DMS79 treated with DMSO at 0.1 percent for 48 hours (cell line): ENCODE measurements around the gene MINDY4.
"Not testable (repeated sequence)": the region's sequence is repeated elsewhere in the genome, so short reads cannot be mapped to it uniquely, and the experiment has no call there.

Experiments used
- DNase-seq: peaks from one replicate; lab custom pipeline; 2025; lab: John Stamatoyannopoulos, UW

The MINDY4 gene

GRCh38 chr7:30804078-30804661, 33.0 kb downstream of the MINDY4 start:
- no peak for DNase-seq

GRCh38 chr7:30805081-30805691, 34.0 kb downstream of the MINDY4 start:
- no peak for DNase-seq

- DNase-seq, result no peak
These were observed 34.7 kb downstream of the MINDY4 start for GRCh38 chr7:30805931-30806330.

- not testable (repeated sequence) for DNase-seq
These were observed 36.3 kb downstream of the MINDY4 start for GRCh38 chr7:30807477-30807876.

- DNase-seq, result not testable (repeated sequence)
These were observed 36.7 kb downstream of the MINDY4 start for GRCh38 chr7:30807941-30808340.

- no peak for DNase-seq
These were observed 39.8 kb downstream of the MINDY4 start for GRCh38 chr7:30810986-30811385.

- no peak for DNase-seq
These were observed 41.5 kb downstream of the MINDY4 start for GRCh38 chr7:30812676-30813075.

GRCh38 chr7:30813466-30813865, 42.2 kb downstream of the MINDY4 start:
- no peak for DNase-seq

- DNase-seq, result peak; percentile 38
These were observed 43.6 kb downstream of the MINDY4 start for GRCh38 chr7:30814700-30815387.

GRCh38 chr7:30815388-30815854, 44.2 kb downstream of the MINDY4 start:
- no peak for DNase-seq

- no peak for DNase-seq
These were observed 44.9 kb downstream of the MINDY4 start for GRCh38 chr7:30815951-30816644.

GRCh38 chr7:30816645-30817370, 45.6 kb downstream of the MINDY4 start:
- peak; percentile 44 for DNase-seq

GRCh38 chr7:30817371-30817767, 46.2 kb downstream of the MINDY4 start:
- no peak for DNase-seq

GRCh38 chr7:30824821-30825720, 53.9 kb downstream of the MINDY4 start:
- DNase-seq, result no peak

- DNase-seq, result no peak
These were observed 55.0 kb downstream of the MINDY4 start for GRCh38 chr7:30826181-30826580.

GRCh38 chr7:30828591-30828990, 57.4 kb downstream of the MINDY4 start:
- DNase-seq, result no peak

GRCh38 chr7:30829471-30829870, 58.3 kb downstream of the MINDY4 start:
- DNase-seq, result no peak

GRCh38 chr7:30831227-30831626, 60.0 kb downstream of the MINDY4 start:
- no peak for DNase-seq

- no peak for DNase-seq
These were observed 60.7 kb downstream of the MINDY4 start for GRCh38 chr7:30831936-30832335.

GRCh38 chr7:30834017-30834674, 62.9 kb downstream of the MINDY4 start:
- DNase-seq, result not testable (repeated sequence)
